Fibroblast of pulmonary artery (primary cell): ENCODE results near the gene MAST4.
A peak's percentile ranks its signal among the peaks of the same experiment; 100 is the strongest.

ENCODE experiments used
- DNase-seq: peaks from one replicate; pipeline ENCODE4 v3.0.0-alpha.2; 2010; ENCODE audit warnings: low read depth
- H3K4me3 ChIP-seq: replicated peaks from 2 replicates; pipeline ENCODE4 v1.5.1; 2011; ENCODE audit warnings: low read depth, mild to moderate bottlenecking, control low read depth, low read length, moderate library complexity
- CTCF ChIP-seq: IDR thresholded peaks from 2 replicates; pipeline ENCODE4 v1.5.1; 2011; ENCODE audit warnings: mild to moderate bottlenecking, control low read depth, low read length, inconsistent platforms; ENCODE audit errors: missing control alignments

MAST4 gene

GRCh38 chr5:67214036-67214435 is 617.8 kb downstream of the MAST4 start:
- DNase-seq, result no peak
- H3K4me3 ChIP-seq, result no peak overlapping the region
- TF ChIP-seq CTCF, result no peak

- H3K4me3 ChIP-seq, result no peak overlapping the region
- no peak for TF ChIP-seq CTCF
- DNase-seq, result no peak
Measured at GRCh38 chr5:67214707-67215447, 618.7 kb downstream of the MAST4 start.

DNA sequence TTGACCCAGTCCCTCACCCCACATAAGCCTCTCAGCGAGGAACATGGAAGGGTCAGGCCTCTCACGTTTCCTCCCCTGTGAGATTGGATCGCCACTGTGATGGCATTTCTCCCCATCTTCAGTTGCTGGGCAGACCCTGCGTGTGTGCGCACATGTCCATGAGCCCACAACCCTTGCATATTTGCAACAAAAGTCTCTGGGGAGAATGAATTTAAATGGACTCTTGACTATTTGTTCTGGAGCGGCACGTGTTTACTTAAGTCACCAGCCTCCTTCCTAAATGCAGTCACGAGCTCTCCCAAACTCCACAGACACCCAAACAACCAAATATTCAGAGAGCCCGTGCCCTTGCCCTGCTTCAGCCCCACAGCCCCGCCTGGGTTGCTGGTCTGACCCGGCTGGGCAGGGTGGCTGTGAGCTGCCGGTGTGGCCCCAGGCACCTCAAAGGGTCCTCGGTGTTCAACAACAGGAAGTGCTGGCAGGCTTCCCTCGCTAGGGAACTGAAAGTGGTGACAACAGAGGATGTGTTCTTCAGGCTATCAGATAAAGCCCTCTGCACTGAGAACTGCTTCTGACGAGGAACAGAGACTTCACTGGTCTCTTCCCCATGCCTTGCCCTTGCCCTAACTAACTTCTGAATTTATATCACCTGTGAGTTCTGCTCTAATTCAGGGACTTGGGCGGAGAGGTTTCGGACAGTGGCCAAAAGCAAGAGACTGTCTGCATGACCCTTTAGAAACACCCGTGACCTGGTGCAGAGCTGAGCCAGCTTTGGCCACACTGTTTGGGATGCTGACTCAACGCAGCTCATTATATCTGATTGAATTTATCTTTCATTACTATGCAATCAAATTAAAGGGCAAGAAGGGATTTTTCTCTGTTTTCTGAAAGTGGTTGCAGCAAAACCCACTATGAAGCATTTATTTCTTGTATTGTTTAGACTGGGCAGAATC is 619.6 kb downstream of the MAST4 start:
- DNase-seq, result peak; percentile 54
- H3K4me3 ChIP-seq, result no peak overlapping the region
- no peak for TF ChIP-seq CTCF

- DNase-seq, result no peak
- no peak for TF ChIP-seq CTCF
- H3K4me3 ChIP-seq, result no peak overlapping the region
Measured at GRCh38 chr5:67216564-67216963, 620.4 kb downstream of the MAST4 start.
